Peyer's patch (tissue), 4 donors: Measurements from ENCODE around the gene HHATL. TPM values are rescaled to one million over a fixed set of nuclear protein-coding genes. Genes with fewer than 3 reads are reported as not detected.

Experiments used
- DNase-seq, 3 donors: peaks; one replicate each; pipeline ENCODE4 v3.0.0-alpha.2; 2017 to 2019
- H3K27ac ChIP-seq, 4 donors: fragments of 200-600 bp; sonication (generic); one replicate each; pipeline ENCODE4 v1.5.1; 2016 to 2019
- H3K27me3 ChIP-seq, 2 donors: fragments of 200-600 bp; sonication (generic); one replicate each; pipeline ENCODE4 v1.5.1; 2019
- H3K36me3 ChIP-seq, 3 donors: fragments of 200-600 bp; sonication (generic); one replicate each; pipeline ENCODE4 v1.5.1; 2016 to 2019
- H3K4me1 ChIP-seq, 4 donors: fragments of 200-600 bp; sonication (generic); one replicate each; pipeline ENCODE4 v1.5.1; 2016 to 2019
- H3K4me3 ChIP-seq, 4 donors: fragments of 200-600 bp; sonication (generic); 1 replicate in 3 of 4; 2 replicates in 1 of 4; pipeline ENCODE4 v1.5.1; 2016 to 2019; ENCODE audit warnings: mild to moderate bottlenecking in 1 of 4
- H3K9me3 ChIP-seq, 4 donors: fragments of 200-600 bp; sonication (generic); one replicate each; pipeline ENCODE4 v1.5.1; 2016 to 2019; ENCODE audit warnings: mild to moderate bottlenecking in 1 of 4
- CTCF ChIP-seq, 6 experiments: fragments of 450-650 bp in 4 of 6; fragments of 200-600 bp in 2 of 6; sonication (generic) in 1 of 6; IDR thresholded peaks; one replicate each; pipeline ENCODE4 v1.5.1; 2017 to 2019; ENCODE audit warnings: antibody characterized with exemption in 6 of 6, mild to moderate bottlenecking in 3 of 6, moderate library complexity in 1 of 6
- POLR2A ChIP-seq, 2 donors: fragments of 450-650 bp; IDR thresholded peaks; one replicate each; pipeline ENCODE4 v1.5.1; 2017; ENCODE audit warnings: antibody characterized with exemption in 2 of 2, mild to moderate bottlenecking in 2 of 2, moderate library complexity in 2 of 2
- total RNA-seq, 4 donors: library from RNA; depleted of rRNA; stranded (reverse); fragments of >200 nt; gene quantifications; one replicate each; pipeline ENCODE4 v1.1.0, GENCODE V29; 2016

HHATL gene
- total RNA-seq, 4 donors from 2014 or later = 3.4 TPM; not detected in 3

- H3K36me3 ChIP-seq = no peaks in the 10 kb centered on the region
- no peak for TF ChIP-seq CTCF (IDR thresholded peaks at IDR 0.05)
- TF ChIP-seq POLR2A (IDR thresholded peaks at IDR 0.05) = no peak
- H3K27ac ChIP-seq = no peak overlapping the region
- H3K4me1 ChIP-seq = no peaks in the 10 kb centered on the region
- no peaks in the 10 kb centered on the region for H3K9me3 ChIP-seq
- no peak for DNase-seq
- H3K27me3 ChIP-seq = no peaks in the 10 kb centered on the region
- H3K4me3 ChIP-seq = no peak overlapping the region
These were observed 11.6 kb downstream of the HHATL start for GRCh38 chr3:42690766-42691680.

GRCh38 chr3:42690191-42690590, 12.4 kb downstream of the HHATL start:
- Histone ChIP-seq H3K9me3 (no peaks in the 10 kb centered on the region), H3K4me1 (no peaks in the 10 kb centered on the region), H3K36me3 (no peaks in the 10 kb centered on the region), H3K27me3 (no peaks in the 10 kb centered on the region), H3K4me3 (no peak overlapping the region), H3K27ac (no peak overlapping the region)
- no peak for DNase-seq
- no peak for TF ChIP-seq POLR2A (IDR thresholded peaks at IDR 0.05)
- TF ChIP-seq CTCF (IDR thresholded peaks at IDR 0.05) = no peak

GRCh38 chr3:42689421-42690014, 13.1 kb downstream of the HHATL start:
- DNase-seq = no peak
- Histone ChIP-seq H3K4me3 (no peak overlapping the region), H3K4me1 (peaks cover 0 to 5% (median 0%) of the 10 kb centered on the region in 4 donors), H3K9me3 (no peaks in the 10 kb centered on the region), H3K36me3 (no peaks in the 10 kb centered on the region), H3K27me3 (no peaks in the 10 kb centered on the region), H3K27ac (no peak overlapping the region)
- TF ChIP-seq POLR2A (IDR thresholded peaks at IDR 0.05) (no peak), CTCF (IDR thresholded peaks at IDR 0.05) (no peak)

GRCh38 chr3:42688487-42689420, 13.8 kb downstream of the HHATL start:
- no peaks in the 10 kb centered on the region for H3K9me3 ChIP-seq
- H3K36me3 ChIP-seq = no peaks in the 10 kb centered on the region
- no peak overlapping the region for H3K4me3 ChIP-seq
- H3K4me1 ChIP-seq = peaks cover 0 to 12% (median 0%) of the 10 kb centered on the region in 4 donors
- peak in 1 of 3 donors; percentile 46 for DNase-seq
- TF ChIP-seq POLR2A (IDR thresholded peaks at IDR 0.05) (no peak), CTCF (IDR thresholded peaks at IDR 0.05) (no peak)
- no peaks in the 10 kb centered on the region for H3K27me3 ChIP-seq
- no peak overlapping the region for H3K27ac ChIP-seq

- Histone ChIP-seq H3K9me3 (no peaks in the 10 kb centered on the region), H3K27ac (no peak overlapping the region), H3K4me1 (peaks cover 0 to 18% (median 0%) of the 10 kb centered on the region in 4 donors), H3K4me3 (no peak overlapping the region), H3K27me3 (no peaks in the 10 kb centered on the region), H3K36me3 (no peaks in the 10 kb centered on the region)
- TF ChIP-seq CTCF (IDR thresholded peaks at IDR 0.05) (no peak), POLR2A (IDR thresholded peaks at IDR 0.05) (no peak)
- DNase-seq = peak in 1 of 3 donors; percentile 28
These were observed 14.6 kb downstream of the HHATL start for GRCh38 chr3:42688016-42688415.
